Retinal pigment epithelial cell (primary cell): Measurements from ENCODE around the gene HSPG2.

Source experiments
- DNase-seq: peaks from one replicate; pipeline ENCODE4 v3.0.0-alpha.2; 2010; ENCODE audit warnings: low read depth
- H3K4me3 ChIP-seq: 2 replicates; pipeline ENCODE4 v1.5.1; 2011; ENCODE audit warnings: mild to moderate bottlenecking, low read length, control low read depth, moderate library complexity
- CTCF ChIP-seq: conservative IDR thresholded peaks from 2 replicates; pipeline ENCODE4 v1.5.1; 2011; ENCODE audit warnings: low read depth, low read length, control low read depth, inconsistent platforms

HSPG2 gene

GRCh38 chr1:21838359-21839157, 98.6 kb downstream of the HSPG2 start:
- no peak overlapping the region for H3K4me3 ChIP-seq
- no peak for TF ChIP-seq CTCF
- DNase-seq: no peak

GRCh38 chr1:21837476-21837875, 99.6 kb downstream of the HSPG2 start:
- no peak for TF ChIP-seq CTCF
- DNase-seq: no peak
- no peak overlapping the region for H3K4me3 ChIP-seq

GRCh38 chr1:21836729-21837128, 100.4 kb downstream of the HSPG2 start:
- TF ChIP-seq CTCF: no peak
- no peak for DNase-seq
- H3K4me3 ChIP-seq: no peak overlapping the region

GRCh38 chr1:21836010-21836409, 101.1 kb downstream of the HSPG2 start:
- DNase-seq: no peak
- TF ChIP-seq CTCF: no peak

GRCh38 chr1:21834666-21835065, 102.4 kb downstream of the HSPG2 start:
- no peak for DNase-seq
- no peak for TF ChIP-seq CTCF
- no peak overlapping the region for H3K4me3 ChIP-seq

More at GRCh38 chr1:21836010-21836409, 101.1 kb downstream of the HSPG2 start:
- H3K4me3 ChIP-seq: no peak overlapping the region

- TF ChIP-seq CTCF: peak; percentile 29
- H3K4me3 ChIP-seq: no peak overlapping the region
- no peak for DNase-seq
Observed at GRCh38 chr1:21834094-21834493, 103.0 kb downstream of the HSPG2 start.

- no peak for TF ChIP-seq CTCF
- DNase-seq: no peak
- no peak overlapping the region for H3K4me3 ChIP-seq
Observed at GRCh38 chr1:21833392-21833976, 103.6 kb downstream of the HSPG2 start.
